Left colon (tissue), 2 donors: Measurements from ENCODE around the gene HYAL2. TPM values are rescaled to one million over a fixed set of nuclear protein-coding genes. Genes with fewer than 3 reads are reported as not detected.
"Not testable (repeated sequence)": the region's sequence is repeated elsewhere in the genome, so short reads cannot be mapped to it uniquely, and the experiment has no call there.

Experiments
- ATAC-seq: fragments of 200-7000 bp; cut with Tn5 transposase; one replicate; pipeline ENCODE4 v1.9.1; 2020; ENCODE audit warnings: mild to moderate bottlenecking, moderate library complexity
- DNase-seq, 2 donors: peaks; one replicate each; pipeline ENCODE4 v3.0.0-alpha.2; 2020
- intact Hi-C, 2 donors: fragments of 100-400 bp; cut with DNase I in 1 of 2; cut with micrococcal nuclease in 1 of 2; formaldehyde crosslinking; loops; one replicate each; pipeline versions ENCODE4 v1.11.2 to v1.14.0; 2022; cut with DNase I, micrococcal nuclease
- total RNA-seq, 2 donors: library from RNA; stranded (reverse); fragmentation: NEBNext Ultra II Directional; extraction: Animal tissue kit (Norgen Biotek cat#: 25700); gene quantifications; one replicate each; pipeline ENCODE4 v1.2.1, GENCODE V29; 2021
- donor health status: DM: no; HTN: no; CAD: no.
- donor health status: DM: yes; HTN: yes; CAD: no.

HYAL2 gene
- total RNA-seq, 2 donors from 2014 or later = 27.9 to 34.7 TPM

DNA sequence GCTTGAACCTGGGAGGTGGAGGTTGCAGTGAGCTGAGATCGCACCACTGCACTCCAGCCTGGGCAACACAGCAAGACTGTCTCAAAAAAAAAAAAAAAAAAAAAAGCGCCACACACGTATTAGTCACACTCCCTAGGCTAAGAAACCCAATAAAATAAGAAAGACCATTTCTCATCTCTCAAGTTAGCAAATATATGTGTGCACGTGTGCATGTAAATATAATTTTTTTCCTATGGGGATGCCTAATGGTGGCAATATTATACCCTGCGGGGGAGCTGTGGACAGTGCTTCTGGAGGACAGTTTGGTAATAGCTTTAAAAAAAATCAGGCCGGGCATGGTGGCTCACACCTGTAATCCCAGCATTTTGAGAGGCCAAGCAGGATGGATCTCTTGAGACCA is 38.4 kb downstream of the HYAL2 start:
- intact Hi-C loops, DNase-seq, ATAC-seq: not testable (repeated sequence)

DNA sequence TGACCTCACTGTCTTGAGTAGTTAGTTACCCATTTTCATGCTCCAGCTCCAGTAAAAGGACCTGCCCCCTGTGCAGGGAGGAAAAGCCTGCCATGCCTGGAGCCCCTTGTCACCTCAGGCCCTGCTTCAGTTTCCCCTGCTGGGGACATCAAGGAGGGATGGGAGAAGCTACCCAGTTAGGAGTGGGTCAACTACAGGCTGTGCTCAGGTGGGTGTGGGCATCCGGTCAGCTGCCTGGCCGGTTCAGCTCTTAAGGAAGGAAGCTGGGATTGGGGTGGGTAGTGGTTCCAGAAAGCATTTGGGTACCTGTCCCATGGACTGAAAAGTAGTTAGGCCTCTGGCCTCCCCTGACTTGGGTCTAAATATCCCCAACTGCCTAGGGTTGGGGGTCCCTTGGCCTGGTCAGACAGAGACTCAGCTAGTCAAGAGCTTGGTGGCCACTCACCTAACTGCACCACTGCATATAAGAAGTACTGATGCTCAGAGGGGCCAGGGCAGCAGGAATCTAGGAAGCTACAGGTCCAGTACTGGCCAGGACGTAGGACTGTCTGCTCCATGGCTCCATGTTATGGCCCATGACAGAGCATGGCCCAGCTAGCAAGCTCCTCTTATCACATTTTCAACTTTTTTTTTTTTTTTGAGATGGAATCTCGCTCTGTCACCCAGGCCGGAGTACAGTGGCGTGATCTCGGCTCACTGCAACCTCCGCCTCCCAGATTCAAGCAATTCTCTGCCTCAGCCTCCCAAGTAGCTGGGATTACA is 43.1 kb downstream of the HYAL2 start:
- DNase-seq = no peak
- peak; percentile 5 for ATAC-seq
- intact Hi-C loops = loop anchor here in 1 of 2 donors (10.0 kb wide), 1 partner anchor 85 kb away; the partner anchor contains the start of gene GNAT1

GRCh38 chr3:50278880-50279224 is 43.7 kb downstream of the HYAL2 start, which contains the start of gene LSMEM2:
Gene LSMEM2 (plus strand): TSS chr3:50279087. CDS start chr3:50279114, 27 bp downstream.
- intact Hi-C loops = loop anchor here in 1 of 2 donors (10.0 kb wide), 1 partner anchor 84 kb away; the partner anchor contains the start of gene GNAT1
- DNase-seq (no peak), ATAC-seq (peak; percentile 5)

DNA sequence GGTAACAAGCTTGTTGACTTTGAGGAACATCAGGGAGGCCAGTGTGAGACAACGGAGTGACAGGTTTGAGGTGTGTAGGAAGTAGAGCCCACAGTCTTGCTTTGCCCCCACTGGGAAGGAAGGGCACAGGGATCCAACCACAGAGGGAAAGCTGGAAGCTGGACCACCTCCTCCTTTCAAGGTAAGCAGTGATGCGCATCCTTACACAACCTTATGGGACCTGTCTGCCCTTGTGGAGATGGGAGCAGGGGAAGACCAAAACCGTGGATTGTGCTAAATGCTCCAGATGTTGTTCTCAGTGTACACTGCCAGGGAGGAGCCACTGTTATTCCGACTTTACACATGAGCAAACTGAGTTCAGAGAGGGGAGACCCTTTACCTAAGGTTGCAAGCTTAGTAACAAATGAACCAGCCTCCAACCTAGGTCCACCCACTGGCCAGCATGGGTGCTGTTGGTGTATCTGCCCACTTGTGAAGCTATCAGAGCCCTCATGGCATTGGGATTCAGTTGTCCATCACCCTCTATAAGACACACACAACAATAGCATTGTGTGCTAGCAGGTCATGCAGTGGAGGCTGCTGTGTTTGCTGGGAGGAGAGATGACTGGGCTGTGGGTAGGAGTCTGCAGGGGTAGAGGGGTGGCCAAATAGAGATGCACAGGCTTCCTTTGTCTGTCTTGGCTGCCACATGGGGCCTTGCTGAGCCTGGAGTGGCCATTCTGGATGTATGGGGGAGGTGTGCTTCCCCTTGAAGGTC is 44.2 kb downstream of the HYAL2 start:
- DNase-seq = no peak
- intact Hi-C loops = loop anchor here in 1 of 2 donors (10.0 kb wide), 1 partner anchor 84 kb away; the partner anchor contains the start of gene GNAT1
- ATAC-seq = peak; percentile 1

DNA sequence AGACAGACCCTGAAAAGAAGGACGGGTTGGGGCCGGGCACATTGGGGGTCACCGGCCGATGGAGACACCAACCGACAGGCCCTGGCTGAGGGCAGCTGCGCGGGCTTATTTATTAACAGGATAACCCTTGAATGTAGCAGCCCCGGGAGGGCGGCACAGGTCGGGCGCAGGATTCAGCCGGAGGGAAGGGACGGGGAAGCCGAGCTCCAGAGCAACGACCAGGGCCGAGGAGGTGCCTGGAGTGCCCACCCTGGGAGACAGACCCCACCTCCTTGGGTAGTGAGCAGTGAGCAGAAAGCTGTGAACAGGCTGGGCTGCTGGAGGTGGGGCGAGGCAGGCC is 45.8 kb downstream of the HYAL2 start:
- ATAC-seq (no peak), DNase-seq (peak in 1 of 2 donors; percentile 11)
- intact Hi-C loops = loop anchor here in 1 of 2 donors (10.0 kb wide), 1 partner anchor 82 kb away; the partner anchor contains the start of gene GNAT1

DNA sequence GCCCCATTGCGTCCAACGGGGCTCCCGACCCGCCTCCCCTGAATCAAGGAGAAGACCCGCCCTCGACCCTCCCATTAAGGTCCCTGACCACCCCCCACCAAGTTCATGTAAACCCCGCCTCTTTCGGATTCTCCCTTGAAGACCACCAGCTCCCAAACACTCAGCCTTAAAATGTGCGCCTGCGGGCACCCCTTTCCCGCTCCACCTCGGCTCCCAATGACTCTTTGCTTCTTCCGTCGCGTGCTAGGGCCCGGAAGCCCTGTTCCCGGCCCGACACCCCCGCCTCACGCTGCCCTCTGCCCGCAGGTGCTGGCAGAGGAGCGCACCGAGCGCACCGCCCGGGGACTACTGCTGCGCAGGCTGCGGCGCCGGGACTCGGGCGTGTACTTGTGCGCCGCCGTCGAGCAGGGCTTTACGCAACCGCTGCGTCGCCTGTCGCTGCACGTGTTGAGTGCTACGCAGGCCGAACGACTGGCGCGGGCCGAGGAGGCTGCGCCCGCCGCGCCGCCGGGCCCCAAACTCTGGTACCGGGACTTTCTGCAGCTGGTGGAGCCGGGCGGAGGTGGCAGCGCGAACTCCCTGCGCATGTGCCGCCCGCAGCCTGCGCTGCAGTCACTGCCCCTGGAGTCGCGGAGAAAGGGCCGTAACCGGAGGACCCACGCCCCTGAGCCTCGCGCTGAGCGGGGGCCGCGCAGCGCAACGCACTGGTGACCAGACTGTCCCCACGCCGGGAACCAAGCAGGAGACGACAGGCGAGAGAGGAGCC is 46.4 kb downstream of the HYAL2 start:
- intact Hi-C loops = loop anchor here in 1 of 2 donors (10.0 kb wide), 1 partner anchor 81 kb away; the partner anchor contains the start of gene GNAT1
- DNase-seq (peak in 1 of 2 donors; percentile 13), ATAC-seq (no peak)

GRCh38 chr3:50275141-50275995 is 47.2 kb downstream of the HYAL2 start:
- intact Hi-C loops = loop anchor here in 1 of 2 donors (10.0 kb wide), 1 partner anchor 81 kb away; the partner anchor contains the start of gene GNAT1
- ATAC-seq (no peak), DNase-seq (peak in 1 of 2 donors; percentile 13)

DNA sequence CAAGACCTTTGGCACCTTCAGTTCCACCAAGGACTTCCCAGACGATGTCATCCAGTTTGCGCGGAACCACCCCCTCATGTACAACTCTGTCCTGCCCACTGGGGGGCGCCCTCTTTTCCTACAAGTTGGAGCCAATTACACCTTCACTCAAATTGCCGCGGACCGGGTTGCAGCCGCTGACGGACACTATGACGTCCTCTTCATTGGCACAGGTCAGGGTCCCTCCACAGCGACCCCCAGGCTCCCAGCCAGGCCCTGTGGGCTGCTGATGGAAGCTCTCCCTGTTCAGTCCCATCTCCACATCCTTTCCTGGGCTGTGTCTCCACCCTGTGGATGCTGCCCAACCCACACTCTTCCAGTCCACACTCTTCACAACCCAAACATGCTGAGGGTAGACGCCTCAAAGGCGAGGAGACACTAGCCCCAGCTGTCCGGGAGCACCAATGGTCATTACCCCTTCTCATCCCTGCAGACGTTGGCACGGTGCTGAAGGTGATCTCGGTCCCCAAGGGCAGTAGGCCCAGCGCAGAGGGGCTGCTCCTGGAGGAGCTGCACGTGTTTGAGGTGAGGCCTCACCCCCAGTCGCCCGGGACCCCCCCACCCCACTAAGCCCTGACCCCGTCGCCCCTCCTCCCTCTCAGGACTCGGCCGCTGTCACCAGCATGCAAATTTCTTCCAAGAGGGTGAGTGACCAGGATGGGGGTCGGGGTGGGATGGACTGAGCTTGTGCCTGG is 48.0 kb downstream of the HYAL2 start:
- DNase-seq (peak; percentile 68 to 77), ATAC-seq (peak; percentile 43)
- intact Hi-C loops = loop anchor here (5.0 to 10.0 kb wide), 2 partner anchors 80 to 82 kb away; partner anchors contain the start of gene GNAT1 (in 2 of the 2)

DNA sequence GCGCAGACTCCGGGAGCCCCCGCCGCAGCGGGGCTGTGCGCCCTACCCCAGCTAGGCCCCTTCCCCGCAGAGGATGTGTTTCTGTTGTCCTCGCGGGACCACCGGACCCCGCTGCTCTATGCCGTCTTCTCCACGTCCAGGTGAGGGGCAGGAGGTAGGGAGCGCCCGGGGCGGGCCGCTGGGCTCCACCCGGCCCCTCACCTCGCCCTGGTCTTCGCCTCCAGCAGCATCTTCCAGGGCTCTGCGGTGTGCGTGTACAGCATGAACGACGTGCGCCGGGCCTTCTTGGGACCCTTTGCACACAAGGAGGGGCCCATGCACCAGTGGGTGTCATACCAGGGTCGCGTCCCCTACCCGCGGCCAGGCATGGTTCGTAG is 48.9 kb downstream of the HYAL2 start:
- intact Hi-C loops = loop anchor here (2.0 to 10.0 kb wide), 3 partner anchors 47 to 81 kb away; partner anchors contain the start of gene GNAT1 (in 2 of the 2)
- DNase-seq (no peak), ATAC-seq (no peak)

DNA sequence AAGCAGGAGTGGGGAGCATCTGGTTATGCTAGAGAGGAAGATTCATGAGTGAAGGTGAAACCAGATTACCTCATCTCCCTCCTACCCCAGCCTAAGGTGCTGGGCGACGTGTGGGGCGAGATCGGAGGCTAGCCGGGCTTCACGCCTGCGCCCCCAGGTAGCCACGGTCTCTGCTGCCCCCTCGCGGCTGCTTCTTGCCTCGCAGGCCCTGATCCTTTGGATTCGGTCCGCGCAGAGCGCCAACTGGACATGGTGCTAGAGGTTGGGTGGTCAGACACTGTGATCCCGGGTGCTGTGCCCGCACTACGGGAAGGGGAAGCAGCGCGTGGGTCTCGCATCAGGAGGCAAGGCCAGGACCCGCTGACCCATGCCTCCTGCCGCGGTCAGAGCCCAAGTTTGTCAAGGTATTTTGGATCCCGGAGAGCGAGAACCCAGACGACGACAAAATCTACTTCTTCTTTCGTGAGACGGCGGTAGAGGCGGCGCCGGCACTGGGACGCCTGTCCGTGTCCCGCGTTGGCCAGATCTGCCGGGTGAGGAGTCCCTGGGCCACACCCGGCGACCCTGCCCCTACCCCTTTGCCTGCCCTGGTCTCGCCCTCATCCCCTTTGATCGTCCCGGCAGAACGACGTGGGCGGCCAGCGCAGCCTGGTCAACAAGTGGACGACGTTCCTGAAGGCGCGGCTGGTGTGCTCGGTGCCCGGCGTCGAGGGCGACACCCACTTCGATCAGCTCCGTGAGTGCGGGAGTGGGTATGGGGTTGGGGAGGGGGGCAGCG is 49.4 kb downstream of the HYAL2 start:
- DNase-seq (peak; percentile 73 to 90), ATAC-seq (peak; percentile 43)
- intact Hi-C loops = loop anchor here (2.0 to 10.0 kb wide), 3 partner anchors 46 to 81 kb away; partner anchors contain the start of gene GNAT1 (in 2 of the 2)

GRCh38 chr3:50272538-50272910 is 50.0 kb downstream of the HYAL2 start:
- intact Hi-C loops = loop anchor here (2.0 to 10.0 kb wide), 3 partner anchors 46 to 80 kb away; partner anchors contain the start of gene GNAT1 (in 2 of the 2)

GRCh38 chr3:50271314-50271936 is 51.1 kb downstream of the HYAL2 start:
- DNase-seq = no peak
- intact Hi-C loops = loop anchor here (5.0 to 10.0 kb wide), 2 partner anchors 77 to 79 kb away; partner anchors contain the start of gene GNAT1 (in 2 of the 2)
- ATAC-seq = peak; percentile 9

More at GRCh38 chr3:50272538-50272910, 50.0 kb downstream of the HYAL2 start:
- not testable (repeated sequence) for DNase-seq, ATAC-seq

- DNase-seq = no peak
- no peak for ATAC-seq
- intact Hi-C loops = loop anchor here (5.0 to 10.0 kb wide), 2 partner anchors 76 to 78 kb away; partner anchors contain the start of gene GNAT1 (in 2 of the 2)
Observed at GRCh38 chr3:50270422-50271224, 51.9 kb downstream of the HYAL2 start.

DNA sequence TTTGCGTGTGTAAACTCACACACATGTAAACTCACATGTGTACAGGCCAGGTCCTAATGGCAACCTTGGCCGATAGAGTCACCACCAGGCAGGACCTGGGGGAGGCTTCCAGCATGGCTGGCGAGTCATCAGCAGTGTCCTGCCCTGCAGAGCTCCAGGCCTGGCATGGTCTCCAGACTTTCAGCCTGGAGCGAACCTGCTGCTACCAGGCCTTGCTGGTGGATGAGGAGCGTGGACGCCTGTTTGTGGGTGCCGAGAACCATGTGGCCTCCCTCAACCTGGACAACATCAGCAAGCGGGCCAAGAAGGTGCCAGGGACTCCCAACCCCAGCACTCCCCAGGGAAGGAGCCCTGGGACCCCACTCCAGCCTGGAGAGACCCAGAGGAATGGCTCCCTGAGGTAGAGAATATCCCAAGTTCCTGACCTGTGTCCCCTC is 52.5 kb downstream of the HYAL2 start:
- intact Hi-C loops = loop anchor here (5.0 to 10.0 kb wide), 2 partner anchors 75 to 78 kb away; partner anchors contain the start of gene GNAT1 (in 2 of the 2)
- no peak for ATAC-seq
- no peak for DNase-seq

DNA sequence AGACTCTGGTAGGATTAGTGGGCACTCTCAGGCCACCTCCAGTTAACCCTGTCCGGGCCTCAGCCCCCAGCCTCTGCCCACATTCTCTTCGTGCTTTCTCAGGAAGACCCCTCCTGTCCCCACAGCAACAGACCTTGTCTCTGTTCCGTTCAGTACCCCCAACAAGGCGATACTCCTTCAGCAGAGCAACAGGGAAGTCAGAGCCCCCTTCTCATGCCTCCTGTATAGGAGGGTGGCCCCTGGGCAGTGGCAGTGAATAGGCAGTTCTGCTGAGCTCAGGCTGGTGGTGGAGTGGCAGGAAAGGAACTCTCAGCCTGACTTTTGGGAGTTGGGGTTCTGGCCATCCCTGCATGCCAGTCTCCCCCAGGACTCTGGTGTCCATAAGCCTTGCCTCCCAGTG is 53.1 kb downstream of the HYAL2 start:
- intact Hi-C loops = no loop called here
- DNase-seq (no peak), ATAC-seq (no peak)
